ENCODE data around the gene MSL2.
"Not testable (repeated sequence)": the region's sequence is repeated elsewhere in the genome, so short reads cannot be mapped to it uniquely, and the experiment has no call there.

The MSL2 gene

GRCh38 chr3:136184703-136185102 lies 11.4 kb downstream of the MSL2 start:
- DNase-seq (ENCODE audit: insufficient read length, low spot score) (no peak), FAIRE-seq (no peak)
- no peak for TF ChIP-seq POU2F2 (IDR thresholded peaks at IDR 0.05; ENCODE audit: low read depth, low read length)
- TF ChIP-seq SPI1 (IDR thresholded peaks at IDR 0.05; ENCODE audit: low read depth, low read length), result no peak
- TF ChIP-seq POLR2A (IDR thresholded peaks at IDR 0.05; ENCODE audit: low read depth, low read length), result no peak
- TF ChIP-seq TAF1 (IDR thresholded peaks at IDR 0.05; ENCODE audit: low read depth, low read length), result no peak
- TF ChIP-seq PAX5 (IDR thresholded peaks at IDR 0.05; ENCODE audit: insufficient read depth, low read length, severe bottlenecking), result no peak
- TF ChIP-seq POLR2AphosphoS5 (IDR thresholded peaks at IDR 0.05; ENCODE audit: low read depth, low read length), result no peak

- DNase-seq (ENCODE audit: insufficient read length, low spot score) (no peak), FAIRE-seq (no peak)
- TF ChIP-seq SPI1 (IDR thresholded peaks at IDR 0.05; ENCODE audit: low read depth, low read length) (no peak), PAX5 (IDR thresholded peaks at IDR 0.05; ENCODE audit: insufficient read depth, low read length, severe bottlenecking) (no peak), TAF1 (IDR thresholded peaks at IDR 0.05; ENCODE audit: low read depth, low read length) (no peak), POLR2AphosphoS5 (IDR thresholded peaks at IDR 0.05; ENCODE audit: low read depth, low read length) (no peak), POLR2A (IDR thresholded peaks at IDR 0.05; ENCODE audit: low read depth, low read length) (no peak)
Observed at GRCh38 chr3:136181741-136182140, 14.4 kb downstream of the MSL2 start.

GRCh38 chr3:136177876-136178275 lies 18.3 kb downstream of the MSL2 start:
- DNase-seq (ENCODE audit: insufficient read length, low spot score) (no peak), FAIRE-seq (no peak)
- TF ChIP-seq SPI1 (IDR thresholded peaks at IDR 0.05; ENCODE audit: low read depth, low read length), result no peak
- no peak for TF ChIP-seq TAF1 (IDR thresholded peaks at IDR 0.05; ENCODE audit: low read depth, low read length)
- no peak for TF ChIP-seq POLR2A (IDR thresholded peaks at IDR 0.05; ENCODE audit: low read depth, low read length)
- no peak for TF ChIP-seq POU2F2 (IDR thresholded peaks at IDR 0.05; ENCODE audit: low read depth, low read length)
- TF ChIP-seq POLR2AphosphoS5 (IDR thresholded peaks at IDR 0.05; ENCODE audit: low read depth, low read length), result no peak
- no peak for TF ChIP-seq PAX5 (IDR thresholded peaks at IDR 0.05; ENCODE audit: insufficient read depth, low read length, severe bottlenecking)

- DNase-seq (ENCODE audit: insufficient read length, low spot score) (no peak), FAIRE-seq (no peak)
- TF ChIP-seq POU2F2 (IDR thresholded peaks at IDR 0.05; ENCODE audit: low read depth, low read length) (no peak), POLR2A (IDR thresholded peaks at IDR 0.05; ENCODE audit: low read depth, low read length) (no peak), POLR2AphosphoS5 (IDR thresholded peaks at IDR 0.05; ENCODE audit: low read depth, low read length) (no peak), TAF1 (IDR thresholded peaks at IDR 0.05; ENCODE audit: low read depth, low read length) (no peak), SPI1 (IDR thresholded peaks at IDR 0.05; ENCODE audit: low read depth, low read length) (no peak), PAX5 (IDR thresholded peaks at IDR 0.05; ENCODE audit: insufficient read depth, low read length, severe bottlenecking) (no peak)
Observed at GRCh38 chr3:136173939-136174490, 22.1 kb downstream of the MSL2 start.

- TF ChIP-seq POU2F2 (IDR thresholded peaks at IDR 0.05; ENCODE audit: low read depth, low read length) (no peak), POLR2AphosphoS5 (IDR thresholded peaks at IDR 0.05; ENCODE audit: low read depth, low read length) (no peak), TAF1 (IDR thresholded peaks at IDR 0.05; ENCODE audit: low read depth, low read length) (no peak), SPI1 (IDR thresholded peaks at IDR 0.05; ENCODE audit: low read depth, low read length) (no peak), PAX5 (IDR thresholded peaks at IDR 0.05; ENCODE audit: insufficient read depth, low read length, severe bottlenecking) (no peak), POLR2A (IDR thresholded peaks at IDR 0.05; ENCODE audit: low read depth, low read length) (no peak)
- FAIRE-seq (peak; percentile 45), DNase-seq (ENCODE audit: insufficient read length, low spot score) (no peak)
Observed at GRCh38 chr3:136171097-136171542, 25.0 kb downstream of the MSL2 start.

GRCh38 chr3:136168236-136168635 lies 27.9 kb downstream of the MSL2 start:
- DNase-seq (ENCODE audit: insufficient read length, low spot score); FAIRE-seq: not testable (repeated sequence)

- no peak for TF ChIP-seq POLR2AphosphoS5 (IDR thresholded peaks at IDR 0.05; ENCODE audit: low read depth, low read length)
- TF ChIP-seq TAF1 (IDR thresholded peaks at IDR 0.05; ENCODE audit: low read depth, low read length), result no peak
- no peak for TF ChIP-seq SPI1 (IDR thresholded peaks at IDR 0.05; ENCODE audit: low read depth, low read length)
- no peak for DNase-seq (ENCODE audit: insufficient read length, low spot score)
- FAIRE-seq, result peak; percentile 58
Observed at GRCh38 chr3:136166507-136166906, 29.6 kb downstream of the MSL2 start.

GRCh38 chr3:136163607-136164006 lies 32.5 kb downstream of the MSL2 start:
- DNase-seq (ENCODE audit: insufficient read length, low spot score); FAIRE-seq: not testable (repeated sequence)

GRCh38 chr3:136162322-136162721 lies 33.8 kb downstream of the MSL2 start:
- DNase-seq (ENCODE audit: insufficient read length, low spot score) (no peak), FAIRE-seq (no peak)
- TF ChIP-seq SPI1 (IDR thresholded peaks at IDR 0.05; ENCODE audit: low read depth, low read length) (no peak), PAX5 (IDR thresholded peaks at IDR 0.05; ENCODE audit: insufficient read depth, low read length, severe bottlenecking) (no peak), TAF1 (IDR thresholded peaks at IDR 0.05; ENCODE audit: low read depth, low read length) (no peak), POU2F2 (IDR thresholded peaks at IDR 0.05; ENCODE audit: low read depth, low read length) (no peak), POLR2A (IDR thresholded peaks at IDR 0.05; ENCODE audit: low read depth, low read length) (no peak), POLR2AphosphoS5 (IDR thresholded peaks at IDR 0.05; ENCODE audit: low read depth, low read length) (no peak)

- FAIRE-seq, result no peak
- no peak for DNase-seq (ENCODE audit: insufficient read length, low spot score)
- no peak for TF ChIP-seq POLR2A (IDR thresholded peaks at IDR 0.05; ENCODE audit: low read depth, low read length)
- no peak for TF ChIP-seq PAX5 (IDR thresholded peaks at IDR 0.05; ENCODE audit: insufficient read depth, low read length, severe bottlenecking)
- TF ChIP-seq POU2F2 (IDR thresholded peaks at IDR 0.05; ENCODE audit: low read depth, low read length), result no peak
- no peak for TF ChIP-seq SPI1 (IDR thresholded peaks at IDR 0.05; ENCODE audit: low read depth, low read length)
- TF ChIP-seq POLR2AphosphoS5 (IDR thresholded peaks at IDR 0.05; ENCODE audit: low read depth, low read length), result no peak
- no peak for TF ChIP-seq TAF1 (IDR thresholded peaks at IDR 0.05; ENCODE audit: low read depth, low read length)
Observed at GRCh38 chr3:136161516-136161915, 34.6 kb downstream of the MSL2 start.

GRCh38 chr3:136152963-136153362 lies 43.2 kb downstream of the MSL2 start:
- DNase-seq (ENCODE audit: insufficient read length, low spot score) (no peak), FAIRE-seq (no peak)
- TF ChIP-seq TAF1 (IDR thresholded peaks at IDR 0.05; ENCODE audit: low read depth, low read length) (no peak), POU2F2 (IDR thresholded peaks at IDR 0.05; ENCODE audit: low read depth, low read length) (no peak), POLR2A (IDR thresholded peaks at IDR 0.05; ENCODE audit: low read depth, low read length) (no peak), SPI1 (IDR thresholded peaks at IDR 0.05; ENCODE audit: low read depth, low read length) (no peak), POLR2AphosphoS5 (IDR thresholded peaks at IDR 0.05; ENCODE audit: low read depth, low read length) (no peak), PAX5 (IDR thresholded peaks at IDR 0.05; ENCODE audit: insufficient read depth, low read length, severe bottlenecking) (no peak)

All from GM12891 (cell line).